ENCODE results near the gene AARS1.

AARS1 gene

GRCh38 chr16:70258946-70259345, 30.4 kb downstream of the AARS1 start:
- Histone ChIP-seq H3K27ac (no peak overlapping the region), H3K9ac (ENCODE audit: insufficient read length) (no peak overlapping the region), H3K4me3 (no peak overlapping the region), H3K36me3 (ENCODE audit: insufficient read depth, low read length) (peaks cover 71% of the 10 kb centered on the region; the same call in 1 of the 2 replicates), H3K9me3 (ENCODE audit: low read depth, low read length) (no peaks in the 10 kb centered on the region)
- no peak for DNase-seq (ENCODE audit: low read depth, low spot score)
- TF ChIP-seq POLR2AphosphoS5 (IDR thresholded peaks at IDR 0.05; ENCODE audit: borderline replicate concordance, low read depth, low read length) (no peak), FOXP2 (optimal IDR thresholded peaks at IDR 0.05; ENCODE audit: control extremely low read depth, extremely low read length, insufficient read depth) (no peak), EZH2 (IDR thresholded peaks at IDR 0.05) (no peak)

GRCh38 chr16:70258065-70258464, 31.2 kb downstream of the AARS1 start:
- no peak overlapping the region for H3K27ac ChIP-seq
- no peak overlapping the region for H3K4me3 ChIP-seq
- H3K9me3 ChIP-seq (ENCODE audit: low read depth, low read length) = no peaks in the 10 kb centered on the region
- no peak overlapping the region for H3K9ac ChIP-seq (ENCODE audit: insufficient read length)
- no peak for DNase-seq (ENCODE audit: low read depth, low spot score)
- peaks cover 77% of the 10 kb centered on the region; the same call in 1 of the 2 replicates for H3K36me3 ChIP-seq (ENCODE audit: insufficient read depth, low read length)
- TF ChIP-seq EZH2 (IDR thresholded peaks at IDR 0.05) (no peak), FOXP2 (optimal IDR thresholded peaks at IDR 0.05; ENCODE audit: control extremely low read depth, extremely low read length, insufficient read depth) (no peak), POLR2AphosphoS5 (IDR thresholded peaks at IDR 0.05; ENCODE audit: borderline replicate concordance, low read depth, low read length) (no peak)

GRCh38 chr16:70257391-70257790, 31.9 kb downstream of the AARS1 start:
- Histone ChIP-seq H3K4me3 (no peak overlapping the region), H3K9ac (ENCODE audit: insufficient read length) (no peak overlapping the region), H3K36me3 (ENCODE audit: insufficient read depth, low read length) (peaks cover 78% of the 10 kb centered on the region; the same call in 1 of the 2 replicates), H3K9me3 (ENCODE audit: low read depth, low read length) (no peaks in the 10 kb centered on the region), H3K27ac (no peak overlapping the region)
- no peak for DNase-seq (ENCODE audit: low read depth, low spot score)
- TF ChIP-seq EZH2 (IDR thresholded peaks at IDR 0.05) (no peak), POLR2AphosphoS5 (IDR thresholded peaks at IDR 0.05; ENCODE audit: borderline replicate concordance, low read depth, low read length) (no peak), FOXP2 (optimal IDR thresholded peaks at IDR 0.05; ENCODE audit: control extremely low read depth, extremely low read length, insufficient read depth) (no peak)

- TF ChIP-seq POLR2AphosphoS5 (IDR thresholded peaks at IDR 0.05; ENCODE audit: borderline replicate concordance, low read depth, low read length) (no peak), FOXP2 (optimal IDR thresholded peaks at IDR 0.05; ENCODE audit: control extremely low read depth, extremely low read length, insufficient read depth) (no peak), EZH2 (IDR thresholded peaks at IDR 0.05) (no peak)
- peaks cover 66% of the 10 kb centered on the region; the same call in 1 of the 2 replicates for H3K36me3 ChIP-seq (ENCODE audit: insufficient read depth, low read length)
- no peak for DNase-seq (ENCODE audit: low read depth, low spot score)
- no peak overlapping the region for H3K27ac ChIP-seq
- H3K9ac ChIP-seq (ENCODE audit: insufficient read length) = no peak overlapping the region
- no peak overlapping the region for H3K4me3 ChIP-seq
- no peaks in the 10 kb centered on the region for H3K9me3 ChIP-seq (ENCODE audit: low read depth, low read length)
These were observed 33.7 kb downstream of the AARS1 start for GRCh38 chr16:70255574-70255973.

GRCh38 chr16:70254965-70255286, 34.4 kb downstream of the AARS1 start:
- no peak overlapping the region for H3K9ac ChIP-seq (ENCODE audit: insufficient read length)

GRCh38 chr16:70254180-70254964, 34.9 kb downstream of the AARS1 start:
- no peak overlapping the region for H3K4me3 ChIP-seq
- H3K27ac ChIP-seq = no peak overlapping the region
- peaks cover 58% of the 10 kb centered on the region; the same call in 1 of the 2 replicates for H3K36me3 ChIP-seq (ENCODE audit: insufficient read depth, low read length)
- no peaks in the 10 kb centered on the region for H3K9me3 ChIP-seq (ENCODE audit: low read depth, low read length)
- no peak for DNase-seq (ENCODE audit: low read depth, low spot score)
- TF ChIP-seq POLR2AphosphoS5 (IDR thresholded peaks at IDR 0.05; ENCODE audit: borderline replicate concordance, low read depth, low read length) (no peak), EZH2 (IDR thresholded peaks at IDR 0.05) (no peak), FOXP2 (optimal IDR thresholded peaks at IDR 0.05; ENCODE audit: control extremely low read depth, extremely low read length, insufficient read depth) (no peak)
- H3K9ac ChIP-seq (ENCODE audit: insufficient read length) = no peak overlapping the region

More at GRCh38 chr16:70254965-70255286, 34.4 kb downstream of the AARS1 start:
- TF ChIP-seq FOXP2 (optimal IDR thresholded peaks at IDR 0.05; ENCODE audit: control extremely low read depth, extremely low read length, insufficient read depth) (no peak), EZH2 (IDR thresholded peaks at IDR 0.05) (no peak), POLR2AphosphoS5 (IDR thresholded peaks at IDR 0.05; ENCODE audit: borderline replicate concordance, low read depth, low read length) (no peak)
- H3K27ac ChIP-seq = no peak overlapping the region
- H3K9me3 ChIP-seq (ENCODE audit: low read depth, low read length) = no peaks in the 10 kb centered on the region
- DNase-seq (ENCODE audit: low read depth, low spot score) = no peak
- peaks cover 59% of the 10 kb centered on the region; the same call in 1 of the 2 replicates for H3K36me3 ChIP-seq (ENCODE audit: insufficient read depth, low read length)
- no peak overlapping the region for H3K4me3 ChIP-seq

GRCh38 chr16:70253291-70254106, 35.8 kb downstream of the AARS1 start:
- no peak overlapping the region for H3K4me3 ChIP-seq
- H3K27ac ChIP-seq = no peak overlapping the region
- H3K36me3 ChIP-seq (ENCODE audit: insufficient read depth, low read length) = peaks cover 51% of the 10 kb centered on the region; the same call in 1 of the 2 replicates
- no peaks in the 10 kb centered on the region for H3K9me3 ChIP-seq (ENCODE audit: low read depth, low read length)
- TF ChIP-seq EZH2 (IDR thresholded peaks at IDR 0.05) (no peak), POLR2AphosphoS5 (IDR thresholded peaks at IDR 0.05; ENCODE audit: borderline replicate concordance, low read depth, low read length) (no peak), FOXP2 (optimal IDR thresholded peaks at IDR 0.05; ENCODE audit: control extremely low read depth, extremely low read length, insufficient read depth) (no peak)
- no peak overlapping the region for H3K9ac ChIP-seq (ENCODE audit: insufficient read length)
- no peak for DNase-seq (ENCODE audit: low read depth, low spot score)

GRCh38 chr16:70252355-70252988, 36.8 kb downstream of the AARS1 start:
- no peak overlapping the region for H3K9ac ChIP-seq (ENCODE audit: insufficient read length)
- peaks cover 43% of the 10 kb centered on the region; the same call in 1 of the 2 replicates for H3K36me3 ChIP-seq (ENCODE audit: insufficient read depth, low read length)
- peak overlapping the region; percentile 70 for H3K27ac ChIP-seq
- no peaks in the 10 kb centered on the region for H3K9me3 ChIP-seq (ENCODE audit: low read depth, low read length)
- DNase-seq (ENCODE audit: low read depth, low spot score) = no peak
- no peak overlapping the region; the same call in 1 of the 2 replicates for H3K4me3 ChIP-seq
- TF ChIP-seq EZH2 (IDR thresholded peaks at IDR 0.05) = no peak
